GM23248 (cell line): ENCODE results near the gene DYRK1A.

Source experiments
- EZH2 ChIP-seq: fragments of 200-600 bp; sonication (generic); IDR thresholded peaks from 2 replicates; pipeline ENCODE4 v1.6.1; 2018; ENCODE audit warnings: antibody characterized with exemption, mild to moderate bottlenecking; ENCODE audit not compliant: insufficient read depth, poor library complexity, severe bottlenecking
- EZH2phosphoT487 ChIP-seq: fragments of 200-600 bp; sonication (generic); IDR thresholded peaks from 2 replicates; pipeline ENCODE4 v1.6.1; 2018; ENCODE audit warnings: antibody characterized with exemption, moderate library complexity, mild to moderate bottlenecking, low read depth; ENCODE audit not compliant: insufficient read depth

- TF ChIP-seq EZH2phosphoT487: no peak
- TF ChIP-seq EZH2: no peak
These were observed 164.4 kb downstream of the DYRK1A start for GRCh38 chr21:37530901-37531351.
